PFSK-1 (cell line): ENCODE results near the gene QKI.

Experiments
- FOXP2 ChIP-seq: optimal IDR thresholded peaks from 2 replicates; pipeline ENCODE3; 2011; ENCODE audit warnings: borderline replicate concordance, control low read depth, inconsistent platforms; ENCODE audit not compliant: insufficient read depth; ENCODE audit errors: extremely low read length, extremely low read depth
- POLR2AphosphoS5 ChIP-seq: IDR thresholded peaks from 2 replicates; pipeline ENCODE4 v1.6.1; 2012; ENCODE audit warnings: low read depth, mild to moderate bottlenecking, control low read depth, low read length, moderate library complexity
- SIN3A ChIP-seq: IDR thresholded peaks from 2 replicates; pipeline ENCODE4 v1.6.1; 2012; ENCODE audit warnings: mild to moderate bottlenecking, low read length, moderate library complexity, borderline replicate concordance; ENCODE audit not compliant: insufficient read depth
- TAF1 ChIP-seq: IDR thresholded peaks from 2 replicates; pipeline ENCODE4 v1.6.1; 2012; ENCODE audit warnings: low read length, control low read depth, borderline replicate concordance; ENCODE audit not compliant: insufficient read depth
- TF ChIP-seq, protein P1 (sequence below), 2 experiments: IDR thresholded peaks; 2 replicates each; pipeline versions ENCODE4 v1.6.1 to v1.8.0; 2011 to 2012; ENCODE audit warnings: low read depth in 2 of 2, low read length in 2 of 2, control low read depth in 1 of 2, inconsistent platforms in 1 of 2, mild to moderate bottlenecking in 1 of 2, moderate library complexity in 1 of 2; ENCODE audit not compliant: insufficient read depth in 1 of 2

QKI gene

DNA sequence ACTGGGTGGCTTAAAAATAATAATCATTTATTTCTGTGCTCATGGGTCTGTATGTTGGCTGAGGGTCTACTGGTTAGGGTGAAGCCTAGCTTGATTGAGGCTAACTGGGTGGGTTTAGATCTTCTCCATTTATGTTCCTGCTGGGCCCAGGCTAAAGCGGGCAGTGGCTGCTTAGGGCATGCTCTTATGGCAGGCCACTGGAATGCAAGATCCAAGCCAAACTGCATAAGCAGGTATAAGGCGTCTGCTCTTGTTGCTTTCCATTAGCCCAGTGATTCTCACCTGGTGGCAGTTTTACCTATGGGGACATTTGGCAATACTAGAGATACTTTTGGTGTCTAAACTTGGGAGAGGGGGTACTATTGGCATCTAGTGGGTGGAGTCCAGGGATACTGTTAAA lies 44.5 kb downstream of the QKI start:
- TF ChIP-seq, protein P1, sequence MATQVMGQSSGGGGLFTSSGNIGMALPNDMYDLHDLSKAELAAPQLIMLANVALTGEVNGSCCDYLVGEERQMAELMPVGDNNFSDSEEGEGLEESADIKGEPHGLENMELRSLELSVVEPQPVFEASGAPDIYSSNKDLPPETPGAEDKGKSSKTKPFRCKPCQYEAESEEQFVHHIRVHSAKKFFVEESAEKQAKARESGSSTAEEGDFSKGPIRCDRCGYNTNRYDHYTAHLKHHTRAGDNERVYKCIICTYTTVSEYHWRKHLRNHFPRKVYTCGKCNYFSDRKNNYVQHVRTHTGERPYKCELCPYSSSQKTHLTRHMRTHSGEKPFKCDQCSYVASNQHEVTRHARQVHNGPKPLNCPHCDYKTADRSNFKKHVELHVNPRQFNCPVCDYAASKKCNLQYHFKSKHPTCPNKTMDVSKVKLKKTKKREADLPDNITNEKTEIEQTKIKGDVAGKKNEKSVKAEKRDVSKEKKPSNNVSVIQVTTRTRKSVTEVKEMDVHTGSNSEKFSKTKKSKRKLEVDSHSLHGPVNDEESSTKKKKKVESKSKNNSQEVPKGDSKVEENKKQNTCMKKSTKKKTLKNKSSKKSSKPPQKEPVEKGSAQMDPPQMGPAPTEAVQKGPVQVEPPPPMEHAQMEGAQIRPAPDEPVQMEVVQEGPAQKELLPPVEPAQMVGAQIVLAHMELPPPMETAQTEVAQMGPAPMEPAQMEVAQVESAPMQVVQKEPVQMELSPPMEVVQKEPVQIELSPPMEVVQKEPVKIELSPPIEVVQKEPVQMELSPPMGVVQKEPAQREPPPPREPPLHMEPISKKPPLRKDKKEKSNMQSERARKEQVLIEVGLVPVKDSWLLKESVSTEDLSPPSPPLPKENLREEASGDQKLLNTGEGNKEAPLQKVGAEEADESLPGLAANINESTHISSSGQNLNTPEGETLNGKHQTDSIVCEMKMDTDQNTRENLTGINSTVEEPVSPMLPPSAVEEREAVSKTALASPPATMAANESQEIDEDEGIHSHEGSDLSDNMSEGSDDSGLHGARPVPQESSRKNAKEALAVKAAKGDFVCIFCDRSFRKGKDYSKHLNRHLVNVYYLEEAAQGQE (IDR thresholded peaks at IDR 0.05; ENCODE audit: insufficient read depth in 1 of 2, low read depth in 2 of 2, low read length in 2 of 2): no peak
- TF ChIP-seq TAF1: no peak
- no peak for TF ChIP-seq FOXP2
- TF ChIP-seq SIN3A: no peak
- no peak for TF ChIP-seq POLR2AphosphoS5

DNA sequence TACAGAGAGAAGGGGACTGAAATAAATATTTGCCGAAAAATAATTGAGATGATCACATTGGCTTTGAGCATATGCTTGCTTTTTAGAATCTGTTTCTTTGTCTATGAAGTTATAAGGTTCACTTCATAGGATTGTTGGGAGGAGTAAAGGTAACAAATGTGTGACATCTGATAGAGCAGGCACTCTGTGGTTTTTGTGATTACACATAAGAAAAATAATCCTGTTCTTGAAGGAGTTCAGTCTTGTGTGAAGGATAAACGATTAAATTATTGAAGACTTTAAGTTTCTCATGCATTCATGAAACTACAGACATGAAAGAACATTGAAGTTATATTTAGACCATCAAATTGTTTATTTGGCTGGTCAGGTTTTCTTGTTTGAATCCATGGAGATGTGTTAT lies 45.0 kb downstream of the QKI start:
- TF ChIP-seq TAF1: no peak
- TF ChIP-seq POLR2AphosphoS5: no peak
- TF ChIP-seq, protein P1 (IDR thresholded peaks at IDR 0.05; ENCODE audit: insufficient read depth in 1 of 2, low read depth in 2 of 2, low read length in 2 of 2): no peak
- no peak for TF ChIP-seq SIN3A
- TF ChIP-seq FOXP2: no peak

DNA sequence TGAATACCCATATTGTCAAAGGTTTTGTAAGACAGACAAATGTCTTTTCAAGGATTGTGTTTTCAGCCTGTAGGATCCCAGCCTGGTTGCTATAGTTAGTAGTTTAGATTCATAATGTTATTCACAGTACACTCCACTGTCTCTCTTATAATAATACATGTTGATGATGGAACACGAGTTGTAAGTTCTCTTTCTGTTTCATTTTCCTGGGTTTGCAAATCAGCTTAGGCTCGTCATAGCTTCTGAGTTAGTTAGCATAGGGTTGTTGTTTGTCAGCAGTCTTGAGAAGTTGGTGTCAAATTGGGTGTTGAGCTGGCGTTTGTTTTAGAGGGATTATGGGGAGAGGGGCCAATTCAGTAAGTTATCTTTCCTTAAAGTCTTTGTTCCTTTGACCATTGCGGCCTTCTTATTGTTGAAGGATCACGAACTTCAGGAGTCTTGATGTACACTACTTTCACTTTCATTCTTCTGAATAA lies 45.8 kb downstream of the QKI start:
- TF ChIP-seq POLR2AphosphoS5: no peak
- TF ChIP-seq, protein P1 (IDR thresholded peaks at IDR 0.05; ENCODE audit: insufficient read depth in 1 of 2, low read depth in 2 of 2, low read length in 2 of 2): no peak
- no peak for TF ChIP-seq SIN3A
- no peak for TF ChIP-seq FOXP2
- TF ChIP-seq TAF1: no peak

DNA sequence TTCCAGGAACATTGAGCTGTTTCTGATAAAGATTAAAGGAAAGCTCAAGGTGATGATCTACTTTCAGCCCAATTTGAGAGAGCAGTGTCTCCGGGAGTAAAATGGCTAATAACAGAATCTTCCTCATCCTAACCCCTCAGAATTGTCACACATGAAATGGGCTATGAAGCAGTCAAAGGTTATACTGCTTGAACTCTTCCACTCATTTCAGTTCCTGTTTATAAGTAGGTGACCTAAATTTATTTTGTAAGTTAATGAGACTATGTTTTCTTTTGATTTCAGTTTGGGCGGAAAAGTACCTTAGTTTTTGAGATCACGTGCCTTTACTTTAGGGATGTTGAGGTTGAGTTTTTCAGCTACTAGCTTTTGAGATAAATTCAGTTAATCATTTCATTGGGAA lies 47.2 kb downstream of the QKI start:
- TF ChIP-seq POLR2AphosphoS5: no peak
- no peak for TF ChIP-seq FOXP2
- TF ChIP-seq, protein P1 (IDR thresholded peaks at IDR 0.05; ENCODE audit: insufficient read depth in 1 of 2, low read depth in 2 of 2, low read length in 2 of 2): no peak
- TF ChIP-seq TAF1: no peak
- no peak for TF ChIP-seq SIN3A

DNA sequence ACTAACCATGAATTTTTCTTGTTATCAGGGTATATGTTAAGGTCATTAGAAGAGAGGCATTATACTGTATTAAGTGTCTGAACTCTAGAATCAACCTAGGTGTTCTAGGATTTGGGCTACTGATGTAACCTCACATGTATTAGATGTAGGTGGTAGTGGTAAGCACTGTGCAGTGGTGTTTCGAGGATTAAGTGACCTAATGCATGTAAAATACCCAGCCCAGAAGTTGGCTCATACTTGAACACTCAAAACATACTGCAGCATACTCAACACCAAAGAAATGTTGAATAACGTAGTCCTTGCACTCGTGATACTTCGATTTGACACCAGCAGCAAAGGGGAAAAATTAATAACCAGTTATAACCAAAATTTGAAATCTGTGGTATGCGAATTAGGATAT lies 48.7 kb downstream of the QKI start:
- TF ChIP-seq, protein P1 (IDR thresholded peaks at IDR 0.05; ENCODE audit: insufficient read depth in 1 of 2, low read depth in 2 of 2, low read length in 2 of 2): no peak
- TF ChIP-seq FOXP2: no peak
- TF ChIP-seq TAF1: no peak
- no peak for TF ChIP-seq POLR2AphosphoS5
- TF ChIP-seq SIN3A: no peak
